NCI-H446 treated with DMSO at 0.1 percent for 48 hours (cell line): ENCODE data around the gene SLC35F1.

Experiments
- DNase-seq: peaks from one replicate; lab custom pipeline; 2025; lab: John Stamatoyannopoulos, UW

SLC35F1 gene

GRCh38 chr6:118197539-118197938 is 290.5 kb downstream of the SLC35F1 start:
- no peak for DNase-seq

- DNase-seq: no peak
Observed at GRCh38 chr6:118198746-118199145, 291.7 kb downstream of the SLC35F1 start.

- no peak for DNase-seq
Observed at GRCh38 chr6:118200160-118200559, 293.1 kb downstream of the SLC35F1 start.

- DNase-seq: no peak
Observed at GRCh38 chr6:118202517-118202916, 295.5 kb downstream of the SLC35F1 start.

GRCh38 chr6:118203545-118203944 is 296.5 kb downstream of the SLC35F1 start:
- no peak for DNase-seq

GRCh38 chr6:118206221-118206620 is 299.2 kb downstream of the SLC35F1 start:
- no peak for DNase-seq

- DNase-seq: no peak
Observed at GRCh38 chr6:118207947-118208346, 300.9 kb downstream of the SLC35F1 start.

- DNase-seq: no peak
Observed at GRCh38 chr6:118212451-118213173, 305.5 kb downstream of the SLC35F1 start.

GRCh38 chr6:118215269-118215668 is 308.2 kb downstream of the SLC35F1 start:
- no peak for DNase-seq

GRCh38 chr6:118216751-118217150 is 309.7 kb downstream of the SLC35F1 start:
- no peak for DNase-seq

GRCh38 chr6:118218156-118218555 is 311.1 kb downstream of the SLC35F1 start:
- DNase-seq: no peak

GRCh38 chr6:118220429-118221128 is 313.5 kb downstream of the SLC35F1 start:
- DNase-seq: peak; percentile 39

- no peak for DNase-seq
Observed at GRCh38 chr6:118223316-118223715, 316.3 kb downstream of the SLC35F1 start.

- DNase-seq: no peak
Observed at GRCh38 chr6:118228886-118229285, 321.8 kb downstream of the SLC35F1 start.

GRCh38 chr6:118240878-118241528 is 333.9 kb downstream of the SLC35F1 start:
- DNase-seq: no peak

GRCh38 chr6:118246406-118246805 is 339.3 kb downstream of the SLC35F1 start:
- no peak for DNase-seq

- DNase-seq: no peak
Observed at GRCh38 chr6:118248171-118248570, 341.1 kb downstream of the SLC35F1 start.

GRCh38 chr6:118249680-118250079 is 342.6 kb downstream of the SLC35F1 start:
- DNase-seq: no peak

- no peak for DNase-seq
Observed at GRCh38 chr6:118252474-118252873, 345.4 kb downstream of the SLC35F1 start.

- no peak for DNase-seq
Observed at GRCh38 chr6:118253741-118254140, 346.7 kb downstream of the SLC35F1 start.

GRCh38 chr6:118260833-118261232 is 353.8 kb downstream of the SLC35F1 start:
- DNase-seq: no peak

- no peak for DNase-seq
Observed at GRCh38 chr6:118263921-118264486, 356.9 kb downstream of the SLC35F1 start.

GRCh38 chr6:118269659-118270058 is 362.6 kb downstream of the SLC35F1 start:
- no peak for DNase-seq
